HFFc6 (cell line): ENCODE results near the gene DISP2. TPM values are rescaled to one million over a fixed set of nuclear protein-coding genes. Genes with fewer than 3 reads are reported as not detected.
A peak's percentile ranks its signal among the peaks of the same experiment; 100 is the strongest.

ENCODE experiments used
- DNase-seq: peaks from one replicate; pipeline ENCODE4 v3.0.0-alpha.2; 2018
- H3K27ac Mint-ChIP-seq: 2 replicates; pipeline ENCODE4 v1.8.0; 2020; ENCODE audit warnings: mild to moderate bottlenecking, mixed read lengths
- H3K27me3 Mint-ChIP-seq: 2 replicates; pipeline ENCODE4 v1.8.0; 2021; ENCODE audit warnings: mild to moderate bottlenecking, moderate library complexity, mixed read lengths; ENCODE audit not compliant: insufficient read depth
- H3K36me3 Mint-ChIP-seq: 2 replicates; pipeline ENCODE4 v1.8.0; 2021; ENCODE audit warnings: low read depth, mixed read lengths
- H3K4me1 Mint-ChIP-seq: 2 replicates; pipeline ENCODE4 v1.8.0; 2020; ENCODE audit warnings: low read depth, mixed read lengths
- H3K4me3 Mint-ChIP-seq: 2 replicates; pipeline ENCODE4 v1.8.0; 2020; ENCODE audit warnings: mild to moderate bottlenecking, moderate library complexity, mixed read lengths
- H3K9me3 Mint-ChIP-seq: 2 replicates; pipeline ENCODE4 v1.8.0; 2020; ENCODE audit warnings: mild to moderate bottlenecking, mixed read lengths
- CTCF ChIP-seq: fragments of 200-600 bp; sonication (generic); IDR thresholded peaks from 2 replicates; pipeline ENCODE4 v1.5.0; 2021; ENCODE audit warnings: antibody characterized with exemption, mild to moderate bottlenecking
- total RNA-seq, 6 experiments: library from RNA; stranded (reverse); fragmentation: NEBNext Ultra II Directional; extraction: Animal tissue kit (Norgen Biotek cat#: 25700); gene quantifications; 2 replicates in 1 of 6; 3 replicates in 5 of 6; pipeline ENCODE4 v1.2.3, GENCODE V29; 2021

The DISP2 gene
- total RNA-seq, 6 experiments from 2014 or later = 0.03 to 0.26 (median 0.21) TPM

- no peaks in the 10 kb centered on the region for H3K9me3 Mint-ChIP-seq
- no peak for TF ChIP-seq CTCF
- H3K4me1 Mint-ChIP-seq = peaks cover 32% of the 10 kb centered on the region
- no peak overlapping the region for H3K4me3 Mint-ChIP-seq
- no peak for DNase-seq
- H3K27me3 Mint-ChIP-seq = peaks cover 3% of the 10 kb centered on the region
- H3K27ac Mint-ChIP-seq = no peak overlapping the region
- no peaks in the 10 kb centered on the region for H3K36me3 Mint-ChIP-seq
These were observed 45.5 kb upstream of the DISP2 start for GRCh38 chr15:40312370-40313158.

GRCh38 chr15:40313531-40314398, 44.3 kb upstream of the DISP2 start:
- no peaks in the 10 kb centered on the region for H3K9me3 Mint-ChIP-seq
- peaks cover 2% of the 10 kb centered on the region for H3K27me3 Mint-ChIP-seq
- no peak overlapping the region; the same call in 1 of the 2 replicates for H3K27ac Mint-ChIP-seq
- DNase-seq = peak; percentile 15
- no peaks in the 10 kb centered on the region for H3K36me3 Mint-ChIP-seq
- H3K4me1 Mint-ChIP-seq = peaks cover 32% of the 10 kb centered on the region
- TF ChIP-seq CTCF = no peak
- H3K4me3 Mint-ChIP-seq = peak overlapping the region; percentile 55

- no peaks in the 10 kb centered on the region for H3K36me3 Mint-ChIP-seq
- TF ChIP-seq CTCF = no peak
- no peak overlapping the region for H3K4me3 Mint-ChIP-seq
- peak; percentile 62 for DNase-seq
- no peak overlapping the region for H3K27ac Mint-ChIP-seq
- H3K9me3 Mint-ChIP-seq = no peaks in the 10 kb centered on the region
- H3K27me3 Mint-ChIP-seq = no peaks in the 10 kb centered on the region; the same call in 1 of the 2 replicates
- H3K4me1 Mint-ChIP-seq = peaks cover 32% of the 10 kb centered on the region
These were observed 43.2 kb upstream of the DISP2 start for GRCh38 chr15:40314723-40315276.

- Mint-ChIP-seq H3K36me3 (no peaks in the 10 kb centered on the region), H3K4me1 (peaks cover 47% of the 10 kb centered on the region), H3K27ac (no peak overlapping the region), H3K9me3 (no peaks in the 10 kb centered on the region), H3K27me3 (no peaks in the 10 kb centered on the region; the same call in 1 of the 2 replicates), H3K4me3 (no peak overlapping the region)
- no peak for TF ChIP-seq CTCF
- no peak for DNase-seq
These were observed 41.1 kb upstream of the DISP2 start for GRCh38 chr15:40316931-40317330.

- no peaks in the 10 kb centered on the region for H3K9me3 Mint-ChIP-seq
These were observed 40.4 kb upstream of the DISP2 start for GRCh38 chr15:40317580-40317979.

More at GRCh38 chr15:40317580-40317979, 40.4 kb upstream of the DISP2 start:
- H3K27me3 Mint-ChIP-seq = no peaks in the 10 kb centered on the region; the same call in 1 of the 2 replicates
- no peak overlapping the region for H3K27ac Mint-ChIP-seq
- TF ChIP-seq CTCF = no peak
- H3K4me3 Mint-ChIP-seq = no peak overlapping the region
- no peak for DNase-seq
- H3K36me3 Mint-ChIP-seq = no peaks in the 10 kb centered on the region
- H3K4me1 Mint-ChIP-seq = peaks cover 53% of the 10 kb centered on the region
